HG03108 (cell line): ENCODE measurements around the gene LDLRAD3.

ENCODE experiments used
- ATAC-seq: cut with Tn5 transposase; IDR thresholded peaks from one replicate; pipeline ENCODE4 v1.9.1; 2021; ENCODE audit warnings: moderate library complexity; ENCODE audit not compliant: unreplicated experiment

The LDLRAD3 gene

DNA sequence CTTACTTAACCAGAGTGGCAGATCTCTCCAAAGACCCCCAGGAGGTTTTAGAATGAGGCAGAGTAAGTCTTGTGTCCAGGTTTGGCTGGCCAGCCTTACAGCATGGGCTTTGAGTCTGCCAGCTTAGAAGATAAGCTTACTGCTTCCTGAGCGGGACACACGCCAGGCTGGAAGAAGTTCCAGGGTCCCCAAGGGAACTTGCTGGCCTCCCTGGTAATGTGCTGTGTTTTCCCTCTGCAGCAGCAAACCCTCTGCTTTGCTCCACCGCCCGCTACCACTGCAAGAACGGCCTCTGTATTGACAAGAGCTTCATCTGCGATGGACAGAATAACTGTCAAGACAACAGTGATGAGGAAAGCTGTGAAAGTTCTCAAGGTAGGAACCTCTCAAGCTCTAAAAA is 154.2 kb downstream of the LDLRAD3 start:
- no peak for ATAC-seq

DNA sequence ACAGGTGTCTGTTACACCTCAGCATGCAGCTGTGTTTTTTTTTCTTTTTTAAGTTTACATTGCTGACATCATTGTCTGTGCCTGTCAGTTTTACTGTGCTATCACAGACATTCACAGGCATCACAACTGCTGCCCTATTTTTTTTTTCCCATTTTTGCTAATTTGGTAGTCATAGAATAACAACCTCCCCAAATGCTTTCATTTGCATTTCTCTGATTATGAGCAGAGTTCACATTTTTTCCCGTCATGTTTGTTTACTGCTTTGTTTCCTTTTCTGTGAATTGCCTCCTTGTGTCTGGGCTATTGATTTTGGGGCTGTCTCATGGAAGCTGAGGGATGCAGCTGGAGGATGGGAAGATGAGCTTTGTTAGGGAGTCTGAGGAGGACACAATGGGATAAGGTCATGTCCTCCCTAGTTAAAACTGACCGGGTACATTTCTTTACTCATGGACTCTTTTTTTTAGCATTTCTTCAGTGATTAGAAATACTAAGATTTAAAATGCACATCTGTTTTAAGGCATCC is 155.1 kb downstream of the LDLRAD3 start:
- no peak for ATAC-seq

DNA sequence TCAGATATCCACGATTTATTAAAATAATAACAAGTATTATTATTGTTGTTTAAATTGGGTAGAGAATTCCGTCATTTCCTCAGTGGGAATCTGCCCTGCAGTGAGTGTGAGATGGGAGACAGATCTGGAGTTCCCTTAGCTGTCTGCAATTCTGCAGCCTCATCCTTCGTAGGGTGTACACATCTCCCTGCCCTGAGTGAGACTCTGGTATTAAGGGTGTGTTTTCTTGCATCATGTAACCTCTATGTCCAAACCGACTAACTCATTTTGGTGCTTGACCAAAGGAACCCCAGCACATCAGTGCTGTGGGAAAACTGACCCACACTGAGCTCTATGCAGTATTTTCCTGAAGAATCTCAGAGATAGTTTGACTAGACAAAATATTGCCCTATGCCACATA is 157.6 kb downstream of the LDLRAD3 start:
- no peak for ATAC-seq

DNA sequence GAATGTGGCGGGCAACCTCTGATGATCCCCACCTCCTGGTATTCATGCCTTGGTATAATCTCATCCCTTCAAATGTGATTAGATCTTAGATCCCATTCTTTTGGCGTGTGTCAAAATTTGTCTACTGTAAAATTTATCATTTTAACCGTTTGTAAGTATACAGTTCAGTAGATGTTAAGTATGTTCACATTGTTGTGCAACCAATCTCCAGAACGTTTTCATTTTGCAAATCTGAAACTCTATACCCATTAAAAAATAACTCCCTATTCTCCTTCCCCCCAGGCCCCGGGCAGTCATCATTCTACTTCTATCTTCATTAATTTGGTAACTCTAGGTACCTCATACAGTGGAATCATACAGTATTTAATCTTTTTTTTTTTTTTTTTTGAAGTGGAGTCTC is 159.0 kb downstream of the LDLRAD3 start:
- no peak for ATAC-seq

DNA sequence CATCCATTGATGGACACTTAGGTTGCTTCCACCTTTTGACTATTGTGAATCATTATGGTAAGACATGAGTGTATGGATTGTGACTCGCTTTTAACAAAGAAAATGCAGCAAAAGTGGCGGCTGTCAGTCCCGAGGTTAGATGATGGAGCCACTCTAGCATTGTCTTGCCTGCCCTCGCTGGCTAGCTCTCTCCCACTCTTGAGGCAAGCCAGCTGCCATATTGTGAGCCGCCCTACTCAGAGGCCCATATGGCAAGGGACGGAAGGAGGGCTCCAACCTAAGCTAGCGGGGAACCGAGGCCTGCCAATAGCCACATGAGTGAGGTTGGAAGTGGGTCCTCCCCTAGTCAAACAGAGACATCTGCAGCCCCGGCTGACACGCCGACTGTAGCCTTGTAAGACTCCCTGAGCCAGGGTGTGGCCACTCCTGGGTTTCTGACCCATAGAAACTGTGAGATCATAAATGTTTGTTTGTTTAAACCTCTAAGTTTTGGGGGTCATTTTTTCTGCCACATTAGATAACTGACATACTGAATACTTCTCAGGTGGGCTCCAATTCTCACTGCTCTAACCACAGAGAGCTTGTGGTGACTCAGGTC is 160.2 kb downstream of the LDLRAD3 start:
- ATAC-seq, result no peak

DNA sequence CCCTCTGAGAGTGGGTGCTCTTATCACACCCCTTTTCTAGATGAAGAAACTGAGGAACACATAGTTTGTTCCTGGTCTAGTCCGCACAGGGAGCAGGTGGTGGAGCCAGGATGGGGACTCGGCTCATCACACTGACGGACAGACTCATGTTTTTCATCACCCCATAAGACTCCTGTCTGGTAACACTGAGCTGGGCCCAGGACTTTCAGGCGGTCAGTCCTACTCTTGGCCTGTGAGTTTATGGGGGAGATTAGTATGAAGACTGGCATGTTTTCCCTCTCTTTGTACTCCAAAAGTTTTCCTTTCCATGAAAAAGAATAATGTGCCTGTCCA is 160.8 kb downstream of the LDLRAD3 start:
- no peak for ATAC-seq

DNA sequence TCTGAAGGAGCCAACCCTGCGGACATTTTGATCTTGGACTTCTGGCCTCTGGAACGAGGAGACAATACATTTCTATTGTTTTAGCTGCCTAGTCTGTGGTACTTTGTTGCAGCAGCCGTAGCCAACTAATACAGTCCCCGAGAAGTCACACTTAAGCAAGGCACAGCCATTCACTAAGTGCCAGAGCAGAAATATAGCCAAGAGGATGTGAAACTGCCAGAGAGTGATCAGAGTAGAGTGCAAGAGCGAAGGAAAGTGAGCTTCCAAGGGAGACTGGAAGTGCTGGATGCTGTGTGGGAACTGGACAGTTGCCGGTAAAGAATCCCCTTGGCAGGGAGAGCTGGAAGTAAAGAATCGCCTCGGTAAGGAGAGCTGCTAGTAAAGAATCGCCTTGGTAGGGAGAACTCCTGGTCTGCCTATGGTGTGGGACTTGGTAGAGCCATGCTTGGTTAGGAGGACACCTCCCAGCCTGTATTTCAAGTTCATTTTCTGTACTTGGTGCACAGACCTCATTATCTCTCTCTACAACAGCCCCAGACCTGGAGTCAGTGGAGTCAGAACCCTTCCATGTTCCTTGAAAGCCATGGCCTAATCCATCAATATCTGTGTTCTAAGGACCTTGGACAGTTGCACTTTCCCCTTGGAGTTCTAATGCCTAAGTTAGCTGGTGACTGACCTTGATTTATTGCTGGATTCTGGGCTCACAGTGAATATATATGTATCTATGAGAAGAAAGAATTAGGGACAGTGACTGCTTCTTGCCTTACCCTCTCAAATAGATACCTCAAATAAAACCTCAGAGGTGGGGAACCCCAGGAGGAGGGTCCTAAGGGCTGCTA is 162.1 kb downstream of the LDLRAD3 start:
- ATAC-seq, result no peak

DNA sequence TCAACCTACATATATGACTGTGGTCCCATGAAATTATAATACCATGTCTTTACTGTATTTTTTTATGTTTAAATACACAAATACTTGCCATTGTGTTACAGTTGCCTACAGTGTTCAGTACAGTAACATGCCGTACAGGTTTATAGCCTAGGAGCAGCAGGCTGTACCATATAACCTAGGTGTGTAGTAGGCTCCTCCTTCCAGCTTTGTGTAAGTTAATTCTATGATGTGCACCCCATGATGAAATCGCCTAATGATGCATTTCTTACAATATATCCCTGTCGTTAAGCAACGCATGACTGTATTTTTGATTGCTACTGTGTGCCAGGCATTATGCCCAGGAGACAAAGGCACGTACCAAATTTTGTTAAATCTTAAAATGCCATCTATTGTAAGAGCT is 163.7 kb downstream of the LDLRAD3 start:
- no peak for ATAC-seq

DNA sequence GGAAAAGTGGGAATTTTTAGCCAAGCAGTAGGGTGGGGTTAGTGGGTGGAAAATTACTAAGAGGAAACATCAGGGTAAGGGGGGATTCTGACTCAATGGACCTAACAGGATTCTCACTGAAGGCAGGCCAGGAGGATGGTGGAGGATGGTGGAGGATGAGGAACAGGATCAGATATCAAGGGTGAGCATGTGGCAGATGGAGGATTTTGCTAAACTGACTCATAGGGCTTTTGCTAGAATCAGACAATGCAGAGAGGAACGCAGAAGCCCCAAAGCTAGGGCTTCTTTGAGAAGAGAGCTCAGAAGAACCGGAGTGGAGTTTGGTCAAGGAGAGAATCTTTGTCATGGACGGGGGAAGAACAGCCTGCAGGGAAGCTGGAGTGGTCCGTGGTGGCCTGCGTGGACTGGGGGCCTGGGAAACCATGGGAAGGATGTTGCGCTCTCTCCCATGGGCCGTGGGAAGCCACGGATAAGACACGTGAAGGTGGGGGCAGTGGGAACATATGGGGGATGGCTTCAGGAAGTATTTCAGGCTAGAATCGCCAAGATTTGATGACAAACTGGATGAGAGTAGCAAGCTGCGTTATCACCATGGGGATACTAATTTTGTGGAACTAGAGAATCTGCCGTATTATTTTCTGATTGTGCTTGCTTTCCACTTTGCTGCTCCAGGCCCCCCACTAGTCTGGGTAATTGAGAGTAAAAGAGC is 165.2 kb downstream of the LDLRAD3 start:
- no peak for ATAC-seq

DNA sequence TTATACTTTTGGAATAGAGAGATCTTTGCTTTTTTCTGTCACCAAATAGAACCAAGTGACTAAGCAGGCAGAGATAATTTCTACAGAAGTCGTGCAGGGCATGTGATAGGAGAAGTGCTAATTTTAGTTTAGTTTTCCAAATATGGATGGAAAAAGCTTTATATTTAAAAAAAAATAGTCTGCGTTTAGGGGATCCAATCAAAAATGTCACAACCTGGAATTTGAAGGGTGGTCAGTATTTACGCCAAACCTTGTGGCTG is 165.7 kb downstream of the LDLRAD3 start:
- no peak for ATAC-seq

DNA sequence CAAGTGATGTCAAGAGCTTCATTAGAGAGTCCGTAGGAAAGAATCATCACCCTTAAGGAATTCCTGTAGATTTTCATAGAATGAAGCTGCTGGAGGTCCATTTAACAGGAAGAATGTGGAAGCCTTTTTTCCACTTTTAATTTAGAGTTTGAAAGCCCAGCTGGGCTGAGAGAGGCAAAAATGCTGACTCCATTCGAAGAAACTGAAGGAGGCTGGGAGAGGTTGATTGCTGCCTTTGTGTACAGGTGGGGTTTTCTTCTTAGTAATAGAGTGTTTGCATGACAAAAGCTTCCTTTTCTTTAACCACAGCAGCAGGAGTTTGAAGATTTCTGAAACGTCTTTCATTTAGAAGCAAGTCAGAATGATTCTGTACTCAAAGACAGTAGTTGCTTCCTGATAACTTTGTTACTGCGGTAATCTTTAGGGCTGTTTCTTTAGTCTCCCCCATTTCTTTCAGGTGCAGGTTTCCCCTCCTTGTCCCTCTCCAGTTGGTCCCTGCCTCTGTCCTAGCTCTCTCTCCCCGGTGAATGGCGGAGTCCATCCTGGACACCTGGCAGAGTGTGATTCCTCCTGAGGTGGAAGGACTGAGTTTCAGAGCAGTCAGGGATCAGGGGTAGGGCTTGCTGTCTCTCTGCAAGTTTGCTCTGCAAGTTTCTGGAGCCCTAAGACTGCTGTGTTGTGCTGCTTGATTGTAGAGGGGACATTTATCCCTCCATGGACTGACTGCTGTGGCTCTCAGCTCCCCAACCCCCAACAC is 166.2 kb downstream of the LDLRAD3 start:
- ATAC-seq, result no peak

DNA sequence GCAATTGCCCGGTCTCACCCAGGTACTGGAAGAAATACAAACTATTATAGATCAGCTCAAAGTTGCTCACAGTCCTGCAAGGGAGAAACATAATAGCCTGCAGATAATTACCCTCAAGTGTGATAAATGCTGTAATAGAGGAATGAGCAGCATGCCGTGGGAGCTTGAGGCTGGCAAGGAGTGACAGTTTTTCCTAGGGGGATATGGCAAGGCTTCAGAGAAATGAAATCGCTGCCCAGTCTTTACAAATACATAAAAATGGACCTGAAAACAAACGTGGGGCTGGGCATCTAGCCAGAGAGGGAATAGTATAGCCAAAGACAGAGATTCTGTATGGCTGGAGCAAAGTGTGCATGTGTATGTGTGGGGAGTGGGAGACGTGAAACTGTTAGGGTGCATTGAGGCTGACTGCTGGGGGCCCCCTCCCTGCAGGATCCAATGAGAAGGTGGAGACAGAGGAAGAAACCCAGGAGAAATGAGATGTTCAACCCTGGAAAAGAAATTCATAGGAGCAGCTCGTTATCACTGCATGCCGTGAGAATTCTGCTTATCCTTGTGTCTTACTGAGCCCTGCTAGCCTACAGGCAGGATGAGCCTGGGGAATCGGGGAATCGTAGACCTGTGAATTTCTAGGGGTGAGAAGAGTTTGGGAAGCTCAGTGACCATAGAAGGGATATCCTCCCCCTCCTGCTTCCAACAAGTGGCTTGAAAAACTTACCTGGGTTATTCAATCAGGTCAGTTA is 167.0 kb downstream of the LDLRAD3 start:
- ATAC-seq, result no peak

DNA sequence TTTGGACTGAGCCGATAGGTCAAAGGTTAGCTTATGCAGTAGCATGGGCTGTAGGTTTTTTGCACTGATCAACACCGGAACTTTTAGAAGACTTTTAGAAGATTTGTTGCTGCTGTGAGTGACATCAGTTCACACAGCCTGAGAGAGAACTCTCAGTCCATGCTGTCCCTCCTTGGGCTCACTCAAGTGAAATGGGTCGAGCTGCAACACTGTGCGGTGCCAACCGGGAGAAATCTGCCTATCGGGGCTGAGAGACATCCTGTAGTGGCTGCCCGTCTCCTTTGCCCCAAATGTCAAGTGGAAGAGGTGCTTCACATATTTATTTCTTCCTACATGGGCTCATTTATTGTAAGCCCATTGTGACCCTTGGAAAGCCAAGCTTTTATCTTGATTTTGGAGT is 170.2 kb downstream of the LDLRAD3 start:
- ATAC-seq, result no peak

DNA sequence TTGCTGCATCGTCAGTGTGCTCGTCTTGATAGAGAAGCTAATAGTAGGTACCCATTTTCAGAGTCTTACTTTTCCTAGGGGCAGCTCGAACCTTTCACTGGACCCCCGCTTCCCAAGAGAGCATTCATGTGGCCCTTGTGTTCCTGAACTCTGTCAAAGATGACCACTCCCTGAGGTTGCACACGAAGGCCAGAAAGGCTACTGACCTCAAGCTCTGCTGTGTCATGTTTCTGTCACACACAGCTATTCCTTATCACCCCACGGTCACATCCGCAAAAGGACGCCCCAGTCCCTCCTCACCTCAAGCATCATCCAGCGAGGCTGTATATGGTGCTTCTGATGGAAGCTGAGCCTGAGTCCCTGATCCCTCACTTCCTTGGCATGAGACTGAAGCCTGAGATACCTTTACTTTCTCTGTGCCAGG is 171.5 kb downstream of the LDLRAD3 start:
- no peak for ATAC-seq

DNA sequence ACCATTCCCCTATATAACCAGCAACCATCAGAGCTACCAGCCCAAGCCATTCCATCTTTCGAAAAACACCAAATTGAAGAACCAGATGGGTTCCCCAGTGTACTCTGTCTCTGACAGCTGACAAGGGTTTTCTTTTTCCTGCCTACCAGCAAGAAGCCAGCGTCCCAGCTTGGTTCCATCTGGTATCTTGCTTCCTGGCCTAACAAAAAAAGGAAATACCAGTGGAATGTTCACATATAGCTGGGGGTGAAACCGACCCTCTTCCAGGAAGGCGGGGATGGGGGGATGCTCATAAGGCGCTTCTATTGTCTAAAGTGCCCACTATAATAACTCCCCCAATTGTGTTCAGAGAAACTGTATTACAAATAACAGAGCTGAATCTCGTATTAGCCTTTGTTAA is 172.3 kb downstream of the LDLRAD3 start:
- ATAC-seq, result no peak

DNA sequence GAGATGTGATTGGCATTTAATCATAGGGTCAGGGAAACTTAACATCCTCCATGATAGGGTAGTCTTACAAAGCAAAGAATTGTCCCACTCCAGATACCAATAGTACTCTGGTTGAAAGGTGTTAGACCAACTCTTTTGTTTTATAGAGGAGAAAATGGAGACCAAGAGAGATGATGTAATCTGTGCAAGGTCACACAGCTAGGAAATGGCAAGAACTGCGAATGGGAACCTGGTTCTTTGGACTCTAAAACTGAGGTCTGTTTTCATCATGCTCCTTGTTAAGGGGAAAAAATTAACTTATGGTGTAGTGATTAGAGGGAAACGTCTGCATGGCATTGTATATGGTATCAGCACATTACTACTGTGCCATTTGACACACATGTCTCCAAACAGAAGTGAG is 174.2 kb downstream of the LDLRAD3 start:
- no peak for ATAC-seq

DNA sequence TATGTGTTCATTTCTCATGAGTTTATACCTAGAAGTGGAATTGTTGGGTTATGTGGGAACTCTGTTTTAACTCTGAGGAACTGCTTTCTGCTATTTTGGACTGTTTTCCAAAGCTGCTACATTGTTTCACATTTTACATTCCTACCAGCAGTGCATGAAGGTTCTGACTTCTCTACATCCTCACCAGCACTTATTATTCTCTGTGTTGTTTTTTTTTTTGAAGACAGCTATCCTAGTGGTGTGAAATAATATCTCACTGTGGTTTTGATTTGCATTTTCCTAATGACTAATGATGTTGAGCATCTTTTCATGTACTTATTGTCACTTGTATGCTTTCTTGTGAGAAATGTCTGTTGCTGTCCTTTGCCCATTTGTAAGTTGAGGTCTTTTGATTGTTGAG is 175.4 kb downstream of the LDLRAD3 start:
- no peak for ATAC-seq

DNA sequence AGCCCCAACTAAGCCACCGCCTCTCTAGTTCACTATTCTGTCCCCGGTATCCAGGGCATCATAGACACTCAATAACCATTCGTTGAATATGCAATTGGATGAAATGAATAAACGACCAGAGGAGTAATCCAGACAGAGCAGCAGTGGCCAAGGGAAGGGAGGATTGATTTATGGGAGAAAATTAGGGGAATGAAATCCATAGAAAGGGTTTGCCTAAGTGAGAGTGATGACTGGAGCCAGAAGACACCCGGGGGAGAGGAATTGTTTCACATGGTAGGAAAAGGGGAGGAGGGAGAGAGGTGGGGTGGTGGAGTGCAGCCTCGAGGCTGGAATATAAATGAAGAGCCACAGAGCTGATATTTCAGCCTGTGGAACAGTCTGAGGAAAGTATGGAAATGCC is 177.2 kb downstream of the LDLRAD3 start:
- ATAC-seq, result no peak

DNA sequence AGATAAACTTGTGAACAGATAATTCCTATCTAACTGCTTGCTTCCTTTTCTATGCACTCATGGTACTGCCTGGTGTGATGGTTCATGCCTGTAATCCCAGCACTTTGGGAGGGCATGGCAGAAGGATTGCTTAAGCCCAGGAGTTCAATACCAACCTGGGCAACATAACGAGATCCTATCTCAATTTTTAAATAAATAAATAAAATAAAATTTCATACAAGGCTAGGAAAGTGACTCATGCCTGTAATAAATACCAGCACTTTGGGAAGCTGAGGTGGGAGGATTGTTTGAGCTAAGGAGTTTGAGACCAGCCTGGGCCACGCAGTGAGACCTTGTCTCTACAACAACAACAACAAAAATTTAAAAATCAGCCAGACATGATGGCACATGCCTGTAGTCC is 178.8 kb downstream of the LDLRAD3 start:
- ATAC-seq, result no peak

DNA sequence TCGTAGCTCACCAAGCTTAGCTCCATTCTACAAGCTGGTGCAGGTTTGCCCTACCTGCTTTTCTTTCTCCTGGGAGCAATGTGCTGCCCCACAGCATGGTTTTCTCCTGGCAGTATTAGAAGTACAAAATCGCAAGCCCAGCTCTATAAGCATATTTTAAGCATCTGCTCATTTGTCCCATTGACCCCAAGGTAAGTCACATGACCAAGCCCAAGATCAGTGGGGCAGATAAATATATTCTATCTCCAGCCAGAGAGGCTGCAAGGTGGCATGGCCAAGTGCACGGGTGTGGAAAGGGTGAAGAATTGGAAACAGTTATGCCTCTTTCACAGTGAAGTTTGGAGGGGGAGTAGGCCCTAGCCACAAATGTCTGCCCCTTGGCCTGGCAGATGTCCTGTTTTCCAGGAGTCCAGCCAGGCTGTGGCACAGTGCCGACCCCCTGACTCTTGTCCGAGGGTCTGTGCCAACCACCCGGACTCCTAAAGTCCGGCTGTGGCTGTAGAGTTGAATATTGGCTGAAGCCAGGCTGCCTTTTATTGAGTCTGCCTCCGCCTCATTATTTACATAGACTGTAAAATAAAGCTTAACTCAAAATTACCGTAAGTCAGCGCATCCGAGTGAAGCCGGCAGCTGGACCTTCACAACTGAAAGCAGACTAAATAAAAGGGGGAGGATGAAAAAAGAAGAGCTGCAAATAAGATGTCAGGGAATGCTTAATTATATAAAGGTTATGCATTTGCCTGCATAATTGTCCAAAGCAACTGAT is 179.7 kb downstream of the LDLRAD3 start:
- no peak for ATAC-seq
